Measurements from ENCODE around the gene RYR3. TPM values are rescaled to one million over a fixed set of nuclear protein-coding genes. Genes with fewer than 3 reads are reported as not detected.
A peak's percentile ranks its signal among the peaks of the same experiment; 100 is the strongest.

RYR3 gene
- total RNA-seq, 1 donor from 2014 or later = 4.8 TPM

GRCh38 chr15:33621141-33621540 lies 310.4 kb downstream of the RYR3 start:
- H3K27me3 Mint-ChIP-seq (ENCODE audit: unreplicated experiment) = no peaks in the 10 kb centered on the region
- H3K9me3 Mint-ChIP-seq (ENCODE audit: unreplicated experiment) = no peaks in the 10 kb centered on the region
- peaks cover 3% of the 10 kb centered on the region for H3K36me3 Mint-ChIP-seq (ENCODE audit: low read depth, unreplicated experiment)
- no peak for DNase-seq (ENCODE audit: low spot score)
- H3K4me1 Mint-ChIP-seq (ENCODE audit: unreplicated experiment) = no peaks in the 10 kb centered on the region
- no peak for TF ChIP-seq CTCF (IDR thresholded peaks at IDR 0.05; ENCODE audit: unreplicated experiment)
- H3K27ac Mint-ChIP-seq (ENCODE audit: unreplicated experiment) = no peak overlapping the region
- no peak overlapping the region for H3K4me3 Mint-ChIP-seq (ENCODE audit: unreplicated experiment)

GRCh38 chr15:33623010-33623409 lies 312.2 kb downstream of the RYR3 start:
- Mint-ChIP-seq H3K27me3 (ENCODE audit: unreplicated experiment) (no peaks in the 10 kb centered on the region), H3K4me1 (ENCODE audit: unreplicated experiment) (no peaks in the 10 kb centered on the region), H3K36me3 (ENCODE audit: low read depth, unreplicated experiment) (peaks cover 5% of the 10 kb centered on the region), H3K9me3 (ENCODE audit: unreplicated experiment) (no peaks in the 10 kb centered on the region), H3K27ac (ENCODE audit: unreplicated experiment) (no peak overlapping the region), H3K4me3 (ENCODE audit: unreplicated experiment) (no peak overlapping the region)
- no peak for DNase-seq (ENCODE audit: low spot score)
- TF ChIP-seq CTCF (IDR thresholded peaks at IDR 0.05; ENCODE audit: unreplicated experiment) = peak; percentile 20

- Mint-ChIP-seq H3K9me3 (ENCODE audit: unreplicated experiment) (no peaks in the 10 kb centered on the region), H3K36me3 (ENCODE audit: low read depth, unreplicated experiment) (peaks cover 5% of the 10 kb centered on the region), H3K27me3 (ENCODE audit: unreplicated experiment) (no peaks in the 10 kb centered on the region), H3K4me1 (ENCODE audit: unreplicated experiment) (no peaks in the 10 kb centered on the region), H3K27ac (ENCODE audit: unreplicated experiment) (no peak overlapping the region), H3K4me3 (ENCODE audit: unreplicated experiment) (no peak overlapping the region)
- DNase-seq (ENCODE audit: low spot score) = no peak
- TF ChIP-seq CTCF (IDR thresholded peaks at IDR 0.05; ENCODE audit: unreplicated experiment) = no peak
Observed at GRCh38 chr15:33624439-33624838, 313.7 kb downstream of the RYR3 start.

GRCh38 chr15:33629647-33630046 lies 318.9 kb downstream of the RYR3 start:
- H3K36me3 Mint-ChIP-seq (ENCODE audit: low read depth, unreplicated experiment) = peaks cover 5% of the 10 kb centered on the region
- no peak for DNase-seq (ENCODE audit: low spot score)
- no peaks in the 10 kb centered on the region for H3K4me1 Mint-ChIP-seq (ENCODE audit: unreplicated experiment)
- H3K9me3 Mint-ChIP-seq (ENCODE audit: unreplicated experiment) = no peaks in the 10 kb centered on the region
- H3K27ac Mint-ChIP-seq (ENCODE audit: unreplicated experiment) = no peak overlapping the region
- TF ChIP-seq CTCF (IDR thresholded peaks at IDR 0.05; ENCODE audit: unreplicated experiment) = no peak
- H3K4me3 Mint-ChIP-seq (ENCODE audit: unreplicated experiment) = no peak overlapping the region
- no peaks in the 10 kb centered on the region for H3K27me3 Mint-ChIP-seq (ENCODE audit: unreplicated experiment)

GRCh38 chr15:33636234-33636633 lies 325.5 kb downstream of the RYR3 start:
- no peaks in the 10 kb centered on the region for H3K9me3 Mint-ChIP-seq (ENCODE audit: unreplicated experiment)
- no peaks in the 10 kb centered on the region for H3K36me3 Mint-ChIP-seq (ENCODE audit: low read depth, unreplicated experiment)
- no peak overlapping the region for H3K27ac Mint-ChIP-seq (ENCODE audit: unreplicated experiment)
- H3K4me1 Mint-ChIP-seq (ENCODE audit: unreplicated experiment) = peaks cover 10% of the 10 kb centered on the region
- H3K4me3 Mint-ChIP-seq (ENCODE audit: unreplicated experiment) = no peak overlapping the region
- H3K27me3 Mint-ChIP-seq (ENCODE audit: unreplicated experiment) = peaks cover 3% of the 10 kb centered on the region
- DNase-seq (ENCODE audit: low spot score) = no peak
- no peak for TF ChIP-seq CTCF (IDR thresholded peaks at IDR 0.05; ENCODE audit: unreplicated experiment)

Measured in endothelial cell (in vitro differentiated cells).